HL-60 (cell line): Measurements from ENCODE around the gene MUC6.

Experiments
- CTCF ChIP-seq: IDR thresholded peaks from one replicate; pipeline ENCODE4 v1.5.1; 2011; ENCODE audit warnings: low read length, control low read depth, inconsistent platforms; ENCODE audit not compliant: insufficient read depth
- POLR2AphosphoS5 ChIP-seq: IDR thresholded peaks from 2 replicates; pipeline ENCODE4 v1.6.1; 2012; ENCODE audit warnings: low read depth
- REST ChIP-seq: IDR thresholded peaks from 2 replicates; pipeline ENCODE4 v1.6.1; 2012; ENCODE audit warnings: low read depth; ENCODE audit not compliant: insufficient replicate concordance
- SPI1 ChIP-seq: IDR thresholded peaks from 2 replicates; pipeline ENCODE4 v1.6.1; 2012; ENCODE audit warnings: low read depth, mild to moderate bottlenecking, borderline replicate concordance

- TF ChIP-seq POLR2AphosphoS5 (no peak), REST (no peak), CTCF (no peak), SPI1 (no peak)
Measured at GRCh38 chr11:1055109-1055703, 18.7 kb upstream of the MUC6 start.
